ENCODE measurements around the gene KLHL26. TPM values are rescaled to one million over a fixed set of nuclear protein-coding genes. Genes with fewer than 3 reads are reported as not detected.
A peak's percentile ranks its signal among the peaks of the same experiment; 100 is the strongest.

The KLHL26 gene
- total RNA-seq, 2 donors from 2014 or later, result 11.6 to 18.3 TPM

GRCh38 chr19:18663940-18664530 lies 27.2 kb downstream of the KLHL26 start:
- DNase-seq (ENCODE audit: low spot score) (no peak), ATAC-seq (peak in 1 of 2 donors; percentile 34)
- Mint-ChIP-seq H3K36me3 (no peaks in the 10 kb centered on the region), H3K4me3 (no peak overlapping the region), H3K4me1 (ENCODE audit: low read depth in 2 of 2) (peaks cover 4 to 5% of the 10 kb centered on the region in 2 donors), H3K27me3 (no peaks in the 10 kb centered on the region), H3K9me3 (no peaks in the 10 kb centered on the region), H3K27ac (no peak overlapping the region)

- H3K9me3 Mint-ChIP-seq, result no peaks in the 10 kb centered on the region
- ATAC-seq (no peak), DNase-seq (ENCODE audit: low spot score) (no peak)
- no peak overlapping the region for H3K4me3 Mint-ChIP-seq
- H3K4me1 Mint-ChIP-seq (ENCODE audit: low read depth in 2 of 2), result peaks cover 0 to 7% of the 10 kb centered on the region in 2 donors
- H3K27me3 Mint-ChIP-seq, result no peaks in the 10 kb centered on the region
- H3K27ac Mint-ChIP-seq, result no peak overlapping the region
- no peaks in the 10 kb centered on the region for H3K36me3 Mint-ChIP-seq
These were observed 29.0 kb downstream of the KLHL26 start for GRCh38 chr19:18665771-18666202.

GRCh38 chr19:18666317-18666716 lies 29.5 kb downstream of the KLHL26 start:
- Mint-ChIP-seq H3K27ac (no peak overlapping the region), H3K4me3 (no peak overlapping the region), H3K27me3 (no peaks in the 10 kb centered on the region), H3K9me3 (no peaks in the 10 kb centered on the region), H3K4me1 (ENCODE audit: low read depth in 2 of 2) (peaks cover 0 to 7% of the 10 kb centered on the region in 2 donors), H3K36me3 (no peaks in the 10 kb centered on the region)
- DNase-seq (ENCODE audit: low spot score) (no peak), ATAC-seq (no peak)

- H3K4me3 Mint-ChIP-seq, result no peak overlapping the region
- ATAC-seq (no peak), DNase-seq (ENCODE audit: low spot score) (no peak)
- H3K27me3 Mint-ChIP-seq, result no peaks in the 10 kb centered on the region
- no peaks in the 10 kb centered on the region for H3K36me3 Mint-ChIP-seq
- H3K4me1 Mint-ChIP-seq (ENCODE audit: low read depth in 2 of 2), result peaks cover 0 to 4% of the 10 kb centered on the region in 2 donors
- no peaks in the 10 kb centered on the region for H3K9me3 Mint-ChIP-seq
- no peak overlapping the region for H3K27ac Mint-ChIP-seq
These were observed 30.0 kb downstream of the KLHL26 start for GRCh38 chr19:18666784-18667183.

GRCh38 chr19:18667531-18668251 lies 30.9 kb downstream of the KLHL26 start:
- Mint-ChIP-seq H3K9me3 (no peaks in the 10 kb centered on the region), H3K36me3 (no peaks in the 10 kb centered on the region), H3K4me1 (ENCODE audit: low read depth in 2 of 2) (peaks cover 0 to 4% of the 10 kb centered on the region in 2 donors), H3K27ac (no peak overlapping the region), H3K4me3 (no peak overlapping the region), H3K27me3 (no peaks in the 10 kb centered on the region)
- DNase-seq (ENCODE audit: low spot score), result no peak
- ATAC-seq, result no peak

- Mint-ChIP-seq H3K9me3 (no peaks in the 10 kb centered on the region), H3K27me3 (no peaks in the 10 kb centered on the region), H3K27ac (no peak overlapping the region), H3K4me3 (no peak overlapping the region), H3K4me1 (ENCODE audit: low read depth in 2 of 2) (peaks cover 0 to 4% of the 10 kb centered on the region in 2 donors), H3K36me3 (no peaks in the 10 kb centered on the region)
- DNase-seq (ENCODE audit: low spot score), result no peak
- ATAC-seq, result no peak
These were observed 31.4 kb downstream of the KLHL26 start for GRCh38 chr19:18668252-18668631.

GRCh38 chr19:18668744-18669523 lies 32.1 kb downstream of the KLHL26 start:
- Mint-ChIP-seq H3K4me1 (ENCODE audit: low read depth in 2 of 2) (peaks cover 0 to 4% of the 10 kb centered on the region in 2 donors), H3K27ac (no peak overlapping the region), H3K4me3 (no peak overlapping the region), H3K9me3 (no peaks in the 10 kb centered on the region), H3K36me3 (no peaks in the 10 kb centered on the region), H3K27me3 (no peaks in the 10 kb centered on the region)
- no peak for ATAC-seq
- no peak for DNase-seq (ENCODE audit: low spot score)

- Mint-ChIP-seq H3K27ac (no peak overlapping the region), H3K27me3 (no peaks in the 10 kb centered on the region), H3K4me3 (no peak overlapping the region), H3K36me3 (no peaks in the 10 kb centered on the region), H3K4me1 (ENCODE audit: low read depth in 2 of 2) (peaks cover 0 to 4% of the 10 kb centered on the region in 2 donors), H3K9me3 (no peaks in the 10 kb centered on the region)
- DNase-seq (ENCODE audit: low spot score), result no peak
- ATAC-seq, result no peak
These were observed 32.6 kb downstream of the KLHL26 start for GRCh38 chr19:18669524-18669817.

- H3K4me3 Mint-ChIP-seq, result no peak overlapping the region
- H3K27me3 Mint-ChIP-seq, result no peaks in the 10 kb centered on the region
- H3K36me3 Mint-ChIP-seq, result no peaks in the 10 kb centered on the region
- no peak for ATAC-seq
- peaks cover 0 to 4% of the 10 kb centered on the region in 2 donors for H3K4me1 Mint-ChIP-seq (ENCODE audit: low read depth in 2 of 2)
- H3K9me3 Mint-ChIP-seq, result no peaks in the 10 kb centered on the region
- DNase-seq (ENCODE audit: low spot score), result no peak
- no peak overlapping the region for H3K27ac Mint-ChIP-seq
These were observed 33.1 kb downstream of the KLHL26 start for GRCh38 chr19:18669883-18670282.

GRCh38 chr19:18670312-18670711 lies 33.5 kb downstream of the KLHL26 start:
- H3K4me1 Mint-ChIP-seq (ENCODE audit: low read depth in 2 of 2), result peaks cover 0 to 4% of the 10 kb centered on the region in 2 donors
- H3K36me3 Mint-ChIP-seq, result no peaks in the 10 kb centered on the region
- DNase-seq (ENCODE audit: low spot score) (no peak), ATAC-seq (no peak)
- no peaks in the 10 kb centered on the region for H3K9me3 Mint-ChIP-seq
- H3K4me3 Mint-ChIP-seq, result no peak overlapping the region
- H3K27me3 Mint-ChIP-seq, result no peaks in the 10 kb centered on the region
- H3K27ac Mint-ChIP-seq, result no peak overlapping the region

- DNase-seq (ENCODE audit: low spot score) (no peak), ATAC-seq (peak in 1 of 2 donors; percentile 28)
- Mint-ChIP-seq H3K9me3 (no peaks in the 10 kb centered on the region), H3K27me3 (no peaks in the 10 kb centered on the region), H3K27ac (no peak overlapping the region), H3K36me3 (no peaks in the 10 kb centered on the region), H3K4me1 (ENCODE audit: low read depth in 2 of 2) (peaks cover 0 to 4% of the 10 kb centered on the region in 2 donors), H3K4me3 (no peak overlapping the region)
These were observed 34.6 kb downstream of the KLHL26 start for GRCh38 chr19:18671303-18672043.

GRCh38 chr19:18672044-18672451 lies 35.2 kb downstream of the KLHL26 start:
- no peak for ATAC-seq
- no peaks in the 10 kb centered on the region for H3K9me3 Mint-ChIP-seq

GRCh38 chr19:18672606-18673337 lies 35.9 kb downstream of the KLHL26 start:
- H3K4me3 Mint-ChIP-seq, result no peak overlapping the region
- no peaks in the 10 kb centered on the region for H3K9me3 Mint-ChIP-seq
- no peaks in the 10 kb centered on the region for H3K27me3 Mint-ChIP-seq
- no peaks in the 10 kb centered on the region for H3K36me3 Mint-ChIP-seq
- H3K4me1 Mint-ChIP-seq (ENCODE audit: low read depth in 2 of 2), result peaks cover 0 to 6% of the 10 kb centered on the region in 2 donors
- ATAC-seq, result no peak
- no peak overlapping the region for H3K27ac Mint-ChIP-seq
- DNase-seq (ENCODE audit: low spot score), result no peak

More at GRCh38 chr19:18672044-18672451, 35.2 kb downstream of the KLHL26 start:
- Mint-ChIP-seq H3K4me1 (ENCODE audit: low read depth in 2 of 2) (peaks cover 0 to 4% of the 10 kb centered on the region in 2 donors), H3K27me3 (no peaks in the 10 kb centered on the region), H3K36me3 (no peaks in the 10 kb centered on the region), H3K4me3 (no peak overlapping the region), H3K27ac (no peak overlapping the region)
- no peak for DNase-seq (ENCODE audit: low spot score)
